Epithelial cell of prostate (primary cell): Measurements from ENCODE around the gene F2R.
"Not testable (repeated sequence)": the region's sequence is repeated elsewhere in the genome, so short reads cannot be mapped to it uniquely, and the experiment has no call there.

Experiments
- DNase-seq: peaks from one replicate; pipeline ENCODE4 v3.0.0-alpha.2; 2011; ENCODE audit warnings: low read depth, low spot score
- H3K27ac ChIP-seq: fragments of 450-650 bp; 2 replicates; pipeline ENCODE4 v1.5.1; 2017; ENCODE audit warnings: mild to moderate bottlenecking

The F2R gene

GRCh38 chr5:76717222-76718083, 1.5 kb downstream of the F2R start:
- DNase-seq = no peak
- H3K27ac ChIP-seq = no peak overlapping the region

- H3K27ac ChIP-seq = no peak overlapping the region
- DNase-seq = no peak
Observed at GRCh38 chr5:76718381-76718832, 2.5 kb downstream of the F2R start.

- DNase-seq = no peak
- H3K27ac ChIP-seq = no peak overlapping the region
Observed at GRCh38 chr5:76718880-76719279, 3.0 kb downstream of the F2R start.

- DNase-seq = no peak
- H3K27ac ChIP-seq = no peak overlapping the region
Observed at GRCh38 chr5:76720988-76721569, 5.2 kb downstream of the F2R start.

GRCh38 chr5:76723266-76723665, 7.3 kb downstream of the F2R start:
- H3K27ac ChIP-seq = no peak overlapping the region
- no peak for DNase-seq

DNA sequence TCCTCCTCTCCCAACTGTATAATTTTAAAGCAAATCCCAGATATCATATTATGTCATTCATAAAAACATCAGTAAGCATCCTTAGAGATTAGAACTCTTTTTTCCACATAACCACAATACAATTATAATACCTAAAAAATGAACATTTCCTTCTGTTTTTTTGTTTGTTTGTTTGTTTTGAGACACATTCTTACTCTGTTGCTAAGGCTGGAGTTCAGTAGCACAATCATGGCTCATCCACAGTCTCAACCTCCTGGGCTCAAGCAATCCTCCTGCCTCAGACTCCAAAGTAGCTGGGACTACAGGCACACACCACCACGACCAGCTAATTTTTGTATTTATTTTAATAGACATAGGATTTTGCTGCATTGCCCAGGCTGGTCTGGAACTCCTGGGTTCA, 8.0 kb downstream of the F2R start:
- DNase-seq = no peak
- H3K27ac ChIP-seq = no peak overlapping the region

GRCh38 chr5:76724871-76725270, 8.9 kb downstream of the F2R start:
- no peak for DNase-seq
- no peak overlapping the region for H3K27ac ChIP-seq

- H3K27ac ChIP-seq = no peak overlapping the region
Observed at GRCh38 chr5:76728965-76729364, 13.0 kb downstream of the F2R start.

GRCh38 chr5:76729373-76730290, 13.7 kb downstream of the F2R start:
- H3K27ac ChIP-seq = no peak overlapping the region
- DNase-seq = no peak

More at GRCh38 chr5:76728965-76729364, 13.0 kb downstream of the F2R start:
- no peak for DNase-seq

DNA sequence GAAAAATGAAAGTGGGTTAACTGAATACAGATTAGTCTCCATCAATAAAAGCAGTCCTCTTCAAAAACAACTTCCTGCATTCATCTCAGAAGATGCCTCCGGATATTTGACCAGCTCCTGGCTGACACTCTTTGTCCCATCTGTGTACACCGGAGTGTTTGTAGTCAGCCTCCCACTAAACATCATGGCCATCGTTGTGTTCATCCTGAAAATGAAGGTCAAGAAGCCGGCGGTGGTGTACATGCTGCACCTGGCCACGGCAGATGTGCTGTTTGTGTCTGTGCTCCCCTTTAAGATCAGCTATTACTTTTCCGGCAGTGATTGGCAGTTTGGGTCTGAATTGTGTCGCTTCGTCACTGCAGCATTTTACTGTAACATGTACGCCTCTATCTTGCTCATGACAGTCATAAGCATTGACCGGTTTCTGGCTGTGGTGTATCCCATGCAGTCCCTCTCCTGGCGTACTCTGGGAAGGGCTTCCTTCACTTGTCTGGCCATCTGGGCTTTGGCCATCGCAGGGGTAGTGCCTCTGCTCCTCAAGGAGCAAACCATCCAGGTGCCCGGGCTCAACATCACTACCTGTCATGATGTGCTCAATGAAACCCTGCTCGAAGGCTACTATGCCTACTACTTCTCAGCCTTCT, 16.6 kb downstream of the F2R start:
- no peak overlapping the region for H3K27ac ChIP-seq
- no peak for DNase-seq

DNA sequence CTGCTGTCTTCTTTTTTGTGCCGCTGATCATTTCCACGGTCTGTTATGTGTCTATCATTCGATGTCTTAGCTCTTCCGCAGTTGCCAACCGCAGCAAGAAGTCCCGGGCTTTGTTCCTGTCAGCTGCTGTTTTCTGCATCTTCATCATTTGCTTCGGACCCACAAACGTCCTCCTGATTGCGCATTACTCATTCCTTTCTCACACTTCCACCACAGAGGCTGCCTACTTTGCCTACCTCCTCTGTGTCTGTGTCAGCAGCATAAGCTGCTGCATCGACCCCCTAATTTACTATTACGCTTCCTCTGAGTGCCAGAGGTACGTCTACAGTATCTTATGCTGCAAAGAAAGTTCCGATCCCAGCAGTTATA, 17.1 kb downstream of the F2R start:
- no peak overlapping the region for H3K27ac ChIP-seq
- DNase-seq = no peak

DNA sequence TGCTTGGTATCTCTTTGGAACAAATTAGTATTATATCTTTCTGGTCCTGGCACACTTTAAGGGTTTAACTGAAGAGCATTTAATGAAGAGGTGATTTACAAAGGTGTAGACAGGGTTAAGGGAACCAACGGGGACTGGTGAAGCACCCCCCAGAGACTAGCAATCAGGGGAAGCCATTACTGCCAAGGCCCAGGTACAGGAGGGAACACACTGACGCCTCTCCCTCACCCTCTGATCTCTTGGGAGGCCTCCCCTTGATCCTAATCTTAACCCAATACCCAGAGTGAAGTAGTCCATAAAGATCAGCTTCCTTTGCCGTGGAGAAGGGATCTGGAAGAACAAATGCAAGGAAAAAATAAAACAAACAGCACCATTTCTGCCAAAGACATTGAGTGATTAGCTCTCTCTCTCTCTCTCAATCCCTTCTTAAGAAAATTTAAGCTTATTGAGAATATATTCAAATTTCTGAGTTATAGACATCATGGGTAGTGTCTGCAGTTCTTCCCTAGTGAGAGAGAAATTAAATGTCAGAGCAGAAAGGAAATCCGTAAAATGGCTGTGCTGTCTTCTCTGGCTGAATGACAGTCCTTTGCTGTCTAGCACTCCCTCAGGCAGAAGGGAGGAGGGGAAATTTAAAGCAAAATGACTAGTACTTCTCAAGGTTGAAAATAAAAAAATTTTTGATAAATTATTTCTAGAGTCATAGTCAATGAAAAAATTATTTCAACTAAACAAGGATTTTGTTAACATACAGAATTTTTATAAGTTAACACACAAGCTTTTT, 20.0 kb downstream of the F2R start:
- no peak overlapping the region for H3K27ac ChIP-seq
- no peak for DNase-seq

DNA sequence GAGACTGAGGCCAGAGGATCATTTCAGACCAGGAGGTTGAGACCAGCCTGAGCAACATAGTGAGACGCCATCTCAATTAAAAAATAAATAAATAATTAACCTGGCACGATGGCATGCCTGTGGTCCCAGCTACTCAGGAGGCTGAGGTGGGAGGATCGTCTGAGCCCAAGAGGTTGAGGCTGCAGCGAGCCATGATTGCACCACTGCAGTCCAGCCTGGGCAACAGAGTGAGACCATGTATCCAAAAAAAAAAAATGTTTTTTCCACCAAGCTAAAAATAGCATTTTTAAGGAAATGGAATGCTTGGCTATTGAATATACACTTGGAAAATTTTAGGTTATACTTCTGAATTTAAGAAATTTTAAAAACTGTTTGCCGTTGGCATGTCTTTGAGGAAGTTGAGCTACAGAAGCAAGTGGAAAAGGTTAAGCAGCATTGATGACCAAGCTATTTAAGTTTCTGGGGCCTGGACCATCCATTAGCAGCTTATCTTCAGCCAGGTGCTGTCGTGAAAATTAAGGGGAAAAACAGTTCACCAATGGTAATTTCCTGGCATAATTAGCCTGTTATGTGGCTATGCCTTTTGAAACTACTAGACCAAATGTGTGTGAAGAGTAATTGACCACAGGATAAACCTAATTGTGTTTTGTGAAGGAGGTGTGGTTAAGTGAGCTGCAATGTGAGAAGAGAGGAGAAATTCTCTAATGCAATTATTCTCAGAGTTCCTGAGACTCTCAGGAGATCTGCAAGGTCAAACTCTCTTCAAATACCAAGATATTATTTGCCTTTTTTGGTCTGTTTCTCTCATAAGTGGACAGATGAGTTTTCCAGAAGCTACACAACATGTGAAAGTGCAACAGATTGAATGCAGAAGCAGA, 21.0 kb downstream of the F2R start:
- H3K27ac ChIP-seq = no peak overlapping the region
- no peak for DNase-seq

GRCh38 chr5:76737846-76738245, 21.9 kb downstream of the F2R start:
- DNase-seq = no peak
- H3K27ac ChIP-seq = no peak overlapping the region

GRCh38 chr5:76741506-76741905, 25.6 kb downstream of the F2R start:
- not testable (repeated sequence) for DNase-seq, H3K27ac ChIP-seq

DNA sequence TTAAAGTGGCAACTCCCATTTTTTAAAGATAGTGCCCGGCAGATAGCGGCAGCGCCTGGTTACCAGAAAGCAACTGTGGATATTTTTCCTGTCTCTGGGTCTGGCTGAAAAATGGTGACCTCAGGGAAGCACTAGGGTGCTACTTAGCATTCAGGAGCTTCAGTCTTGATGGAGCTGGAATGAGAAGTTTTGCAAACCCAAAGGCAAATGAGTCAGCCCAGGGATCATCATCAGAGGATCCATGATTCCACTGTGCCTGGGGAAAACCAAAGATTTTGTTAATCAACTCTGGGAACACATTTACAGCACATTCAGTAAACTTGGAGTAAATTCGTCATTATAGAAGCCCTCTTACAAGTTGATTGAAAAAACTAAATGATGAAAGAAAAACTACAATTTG, 26.7 kb downstream of the F2R start:
- no peak for DNase-seq
- no peak overlapping the region for H3K27ac ChIP-seq

- no peak overlapping the region for H3K27ac ChIP-seq
Observed at GRCh38 chr5:76744632-76745031, 28.7 kb downstream of the F2R start.

DNA sequence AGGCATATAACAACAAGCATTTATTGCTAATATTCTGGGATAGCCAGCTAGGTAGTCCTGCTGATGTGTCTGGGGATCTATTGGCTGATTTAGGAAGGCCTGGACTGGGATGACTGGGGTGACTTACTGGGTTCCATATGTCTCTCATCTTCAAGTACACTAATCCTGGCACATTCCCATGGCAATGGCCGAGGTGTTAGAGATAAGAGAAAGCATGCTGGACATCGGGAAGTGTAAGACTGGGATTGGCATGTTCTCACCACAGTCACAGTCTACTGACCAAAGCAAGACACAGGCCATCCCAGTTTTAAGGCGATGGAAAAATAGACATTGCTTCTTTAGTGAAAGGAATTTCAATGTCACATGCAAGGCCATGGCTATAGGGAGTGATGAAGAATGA, 29.7 kb downstream of the F2R start:
- DNase-seq = no peak
- no peak overlapping the region for H3K27ac ChIP-seq

More at GRCh38 chr5:76744632-76745031, 28.7 kb downstream of the F2R start:
- no peak for DNase-seq

- no peak for DNase-seq
- H3K27ac ChIP-seq = no peak overlapping the region
Observed at GRCh38 chr5:76746677-76747076, 30.8 kb downstream of the F2R start.
